Measurements from ENCODE around the gene TNS3. TPM values are rescaled to one million over a fixed set of nuclear protein-coding genes. Genes with fewer than 3 reads are reported as not detected.

The TNS3 gene
- total RNA-seq, 1 donor from 2014 or later = 120 TPM

- Mint-ChIP-seq H3K4me1 (ENCODE audit: low read depth) (no peaks in the 10 kb centered on the region), H3K27me3 (no peaks in the 10 kb centered on the region), H3K27ac (no peak overlapping the region), H3K4me3 (ENCODE audit: low read depth) (no peak overlapping the region), H3K36me3 (ENCODE audit: insufficient read depth) (peaks cover 39% of the 10 kb centered on the region), H3K9me3 (ENCODE audit: low read depth) (peaks cover 20% of the 10 kb centered on the region)
- TF ChIP-seq, protein P1, sequence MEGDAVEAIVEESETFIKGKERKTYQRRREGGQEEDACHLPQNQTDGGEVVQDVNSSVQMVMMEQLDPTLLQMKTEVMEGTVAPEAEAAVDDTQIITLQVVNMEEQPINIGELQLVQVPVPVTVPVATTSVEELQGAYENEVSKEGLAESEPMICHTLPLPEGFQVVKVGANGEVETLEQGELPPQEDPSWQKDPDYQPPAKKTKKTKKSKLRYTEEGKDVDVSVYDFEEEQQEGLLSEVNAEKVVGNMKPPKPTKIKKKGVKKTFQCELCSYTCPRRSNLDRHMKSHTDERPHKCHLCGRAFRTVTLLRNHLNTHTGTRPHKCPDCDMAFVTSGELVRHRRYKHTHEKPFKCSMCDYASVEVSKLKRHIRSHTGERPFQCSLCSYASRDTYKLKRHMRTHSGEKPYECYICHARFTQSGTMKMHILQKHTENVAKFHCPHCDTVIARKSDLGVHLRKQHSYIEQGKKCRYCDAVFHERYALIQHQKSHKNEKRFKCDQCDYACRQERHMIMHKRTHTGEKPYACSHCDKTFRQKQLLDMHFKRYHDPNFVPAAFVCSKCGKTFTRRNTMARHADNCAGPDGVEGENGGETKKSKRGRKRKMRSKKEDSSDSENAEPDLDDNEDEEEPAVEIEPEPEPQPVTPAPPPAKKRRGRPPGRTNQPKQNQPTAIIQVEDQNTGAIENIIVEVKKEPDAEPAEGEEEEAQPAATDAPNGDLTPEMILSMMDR (IDR thresholded peaks at IDR 0.05; ENCODE audit: unreplicated experiment) = no peak
- no peak for DNase-seq (ENCODE audit: low spot score, unreplicated experiment)
These were observed 307.7 kb downstream of the TNS3 start for GRCh38 chr7:47273974-47274766.

GRCh38 chr7:47273088-47273487, 308.8 kb downstream of the TNS3 start:
- Mint-ChIP-seq H3K27me3 (no peaks in the 10 kb centered on the region), H3K36me3 (ENCODE audit: insufficient read depth) (peaks cover 44% of the 10 kb centered on the region), H3K4me3 (ENCODE audit: low read depth) (no peak overlapping the region), H3K27ac (no peak overlapping the region), H3K4me1 (ENCODE audit: low read depth) (no peaks in the 10 kb centered on the region), H3K9me3 (ENCODE audit: low read depth) (peaks cover 23% of the 10 kb centered on the region)
- TF ChIP-seq, protein P1 (IDR thresholded peaks at IDR 0.05; ENCODE audit: unreplicated experiment) = no peak
- no peak for DNase-seq (ENCODE audit: low spot score, unreplicated experiment)

- H3K9me3 Mint-ChIP-seq (ENCODE audit: low read depth) = peaks cover 26% of the 10 kb centered on the region
- H3K36me3 Mint-ChIP-seq (ENCODE audit: insufficient read depth) = peaks cover 43% of the 10 kb centered on the region
- TF ChIP-seq, protein P1 (IDR thresholded peaks at IDR 0.05; ENCODE audit: unreplicated experiment) = no peak
- H3K27ac Mint-ChIP-seq = no peak overlapping the region
- H3K4me3 Mint-ChIP-seq (ENCODE audit: low read depth) = no peak overlapping the region
- no peak for DNase-seq (ENCODE audit: low spot score, unreplicated experiment)
- H3K4me1 Mint-ChIP-seq (ENCODE audit: low read depth) = peaks cover 3% of the 10 kb centered on the region
- H3K27me3 Mint-ChIP-seq = no peaks in the 10 kb centered on the region
These were observed 310.2 kb downstream of the TNS3 start for GRCh38 chr7:47271749-47272148.

GRCh38 chr7:47268851-47269836, 312.8 kb downstream of the TNS3 start:
- H3K27me3 Mint-ChIP-seq = no peaks in the 10 kb centered on the region
- no peak for DNase-seq (ENCODE audit: low spot score, unreplicated experiment)
- peaks cover 10% of the 10 kb centered on the region for H3K4me1 Mint-ChIP-seq (ENCODE audit: low read depth)
- peaks cover 25% of the 10 kb centered on the region for H3K36me3 Mint-ChIP-seq (ENCODE audit: insufficient read depth)
- TF ChIP-seq, protein P1 (IDR thresholded peaks at IDR 0.05; ENCODE audit: unreplicated experiment) = no peak
- peaks cover 26% of the 10 kb centered on the region for H3K9me3 Mint-ChIP-seq (ENCODE audit: low read depth)
- no peak overlapping the region for H3K27ac Mint-ChIP-seq
- H3K4me3 Mint-ChIP-seq (ENCODE audit: low read depth) = no peak overlapping the region

DNA sequence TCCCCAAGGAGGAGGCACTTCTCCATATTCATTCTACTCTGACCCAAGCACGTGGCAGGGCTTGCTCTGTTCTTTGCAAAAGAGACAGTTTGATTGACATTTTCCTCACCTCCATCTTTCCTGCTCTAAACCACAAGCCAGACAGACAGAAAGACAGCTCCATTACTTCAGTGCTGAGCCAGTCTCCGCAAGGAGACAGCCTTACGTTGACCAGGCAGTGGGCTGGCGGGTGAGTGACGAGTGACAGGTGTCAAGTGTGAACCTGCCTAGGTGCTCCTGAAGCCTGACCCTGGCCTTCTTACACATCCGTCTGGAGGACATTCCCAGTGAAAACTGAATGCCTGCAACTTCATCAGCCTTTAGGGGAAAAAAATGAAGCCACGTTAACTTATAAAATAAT, 314.6 kb downstream of the TNS3 start:
- Mint-ChIP-seq H3K27ac (no peak overlapping the region), H3K36me3 (ENCODE audit: insufficient read depth) (peaks cover 19% of the 10 kb centered on the region), H3K4me1 (ENCODE audit: low read depth) (peaks cover 10% of the 10 kb centered on the region), H3K27me3 (no peaks in the 10 kb centered on the region), H3K9me3 (ENCODE audit: low read depth) (peaks cover 17% of the 10 kb centered on the region), H3K4me3 (ENCODE audit: low read depth) (no peak overlapping the region)
- no peak for DNase-seq (ENCODE audit: low spot score, unreplicated experiment)
- TF ChIP-seq, protein P1 (IDR thresholded peaks at IDR 0.05; ENCODE audit: unreplicated experiment) = no peak

Data from progenitor cell of endocrine pancreas (in vitro differentiated cells).